NCI-H2081 (cell line): Measurements from ENCODE around the gene SNRNP70.

Source experiments
- DNase-seq, 2 experiments: peaks; one replicate each; lab custom pipeline; 2025; lab: John Stamatoyannopoulos, UW

SNRNP70 gene

GRCh38 chr19:49148044-49148682, 62.9 kb downstream of the SNRNP70 start:
- no peak for DNase-seq

DNA sequence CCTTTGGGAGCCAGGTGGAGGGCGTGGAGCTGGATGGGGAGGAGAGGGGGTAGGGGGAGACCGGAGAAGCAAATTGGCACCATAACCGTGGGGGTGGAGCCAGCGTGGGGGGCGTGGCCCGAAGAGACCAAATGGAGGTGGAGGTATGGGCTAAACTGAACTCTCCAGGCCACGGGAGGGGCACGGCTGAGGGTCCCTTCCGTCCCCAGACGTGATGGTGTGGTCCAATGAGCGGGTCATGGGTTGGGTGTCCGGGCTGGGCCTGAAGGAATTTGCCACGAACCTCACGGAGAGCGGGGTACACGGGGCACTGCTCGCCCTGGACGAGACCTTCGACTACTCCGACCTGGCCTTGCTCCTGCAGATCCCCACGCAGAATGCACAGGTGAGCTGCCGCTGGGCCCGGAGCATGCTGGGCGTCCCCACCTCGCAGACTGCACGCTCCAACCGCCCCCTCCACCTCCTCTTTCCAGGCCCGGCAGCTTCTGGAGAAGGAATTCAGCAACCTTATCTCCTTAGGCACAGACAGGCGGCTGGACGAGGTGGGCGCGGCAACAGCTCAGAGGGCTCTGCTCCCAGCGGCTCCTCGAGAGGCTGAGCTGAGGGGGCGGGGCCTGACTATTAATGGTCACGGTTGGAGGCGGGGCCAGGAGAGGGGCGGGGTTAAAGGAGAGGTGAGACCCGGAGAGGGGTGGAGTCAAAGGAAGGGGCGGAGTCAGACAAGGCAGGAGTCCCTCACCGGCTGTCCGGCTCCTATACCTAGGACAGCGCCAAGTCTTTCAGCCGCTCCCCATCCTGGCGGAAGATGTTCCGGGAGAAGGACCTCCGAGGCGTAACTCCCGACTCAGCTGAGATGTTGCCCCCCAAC, 63.8 kb downstream of the SNRNP70 start:
- DNase-seq: peak; percentile 73 to 92

DNA sequence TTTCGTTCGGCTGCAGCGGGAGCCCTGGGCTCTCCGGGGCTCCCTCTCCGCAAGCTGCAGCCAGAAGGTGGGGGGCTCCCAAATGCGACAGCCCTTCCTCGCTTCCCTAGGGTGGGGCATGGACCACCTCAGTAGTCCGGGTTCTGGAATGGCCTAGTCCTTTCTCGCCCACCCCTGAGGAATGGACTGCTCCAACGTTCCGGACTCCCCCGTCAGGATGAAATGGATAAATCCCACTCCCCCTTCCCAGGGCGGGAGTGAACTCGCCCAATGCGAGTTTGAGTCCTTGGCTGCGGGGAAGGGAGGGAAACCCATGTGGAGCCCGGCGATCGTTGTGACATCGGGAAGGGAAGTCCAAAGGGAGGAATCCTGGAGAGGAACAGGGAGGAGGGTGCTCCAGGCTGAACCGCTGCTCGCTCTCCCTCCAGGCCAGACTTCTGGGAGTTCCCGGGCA, 64.4 kb downstream of the SNRNP70 start:
- peak; percentile 73 to 84 for DNase-seq

- DNase-seq: peak; percentile 86 to 89
These were observed 65.1 kb downstream of the SNRNP70 start for GRCh38 chr19:49150106-49150943.

DNA sequence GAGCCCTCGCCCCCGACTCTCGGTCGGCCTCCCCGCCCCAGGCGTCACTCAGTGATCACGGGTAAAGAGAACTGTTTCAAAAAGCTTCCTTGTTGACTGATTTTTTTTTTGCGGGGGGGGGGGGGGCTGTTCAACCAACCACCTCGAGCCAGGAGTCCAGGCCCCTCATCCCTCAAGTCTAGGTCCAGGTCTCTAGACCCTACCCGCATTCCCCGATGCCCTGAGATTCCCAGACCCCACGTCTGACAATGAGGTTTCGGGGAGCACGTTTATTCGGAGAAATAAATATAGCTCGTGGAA, 65.6 kb downstream of the SNRNP70 start:
- no peak for DNase-seq

DNA sequence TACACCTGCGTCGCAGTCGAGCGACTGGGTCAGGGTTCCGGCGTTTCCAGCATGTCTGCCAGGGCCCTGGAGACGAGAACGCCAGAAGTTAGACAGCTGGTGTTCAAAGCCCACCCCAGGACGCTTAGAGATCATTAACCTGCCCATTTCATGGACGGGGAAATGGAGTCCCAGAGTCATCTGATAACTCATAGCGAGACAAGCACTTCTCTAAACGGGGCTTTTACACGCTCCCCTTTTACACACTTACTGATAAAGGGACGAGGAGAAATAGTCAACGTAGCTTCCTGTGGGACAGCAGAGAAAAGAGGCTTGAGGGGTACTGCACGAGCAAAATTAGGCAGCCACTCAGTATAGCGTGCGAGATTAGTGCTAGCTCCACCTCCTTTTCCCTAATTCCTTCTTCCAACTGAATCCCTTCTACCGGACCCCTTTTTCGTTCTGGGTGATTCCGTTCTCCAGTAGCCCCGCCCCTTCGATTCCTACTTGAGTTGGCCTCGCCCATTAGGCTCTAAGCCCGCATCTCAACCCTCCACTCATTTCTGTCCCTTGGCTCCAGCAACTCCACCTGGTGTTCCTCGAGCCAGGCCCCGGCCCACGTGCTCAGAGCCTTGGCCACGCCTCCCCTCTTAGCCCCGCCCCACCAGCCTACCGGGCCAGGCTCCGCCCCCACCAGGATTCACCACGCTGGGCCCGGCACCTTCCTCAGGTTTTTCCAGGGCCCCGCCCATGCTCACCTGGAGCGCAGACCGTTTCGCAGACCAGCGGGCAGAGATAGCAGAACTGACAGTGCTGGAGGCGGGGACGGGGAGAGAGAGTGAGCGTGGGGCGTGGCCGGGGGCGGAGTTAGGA, 66.2 kb downstream of the SNRNP70 start:
- peak; percentile 58 to 63 for DNase-seq

GRCh38 chr19:49152119-49152550, 66.9 kb downstream of the SNRNP70 start:
- DNase-seq: no peak

- no peak for DNase-seq
These were observed 68.0 kb downstream of the SNRNP70 start for GRCh38 chr19:49153167-49153809.

DNA sequence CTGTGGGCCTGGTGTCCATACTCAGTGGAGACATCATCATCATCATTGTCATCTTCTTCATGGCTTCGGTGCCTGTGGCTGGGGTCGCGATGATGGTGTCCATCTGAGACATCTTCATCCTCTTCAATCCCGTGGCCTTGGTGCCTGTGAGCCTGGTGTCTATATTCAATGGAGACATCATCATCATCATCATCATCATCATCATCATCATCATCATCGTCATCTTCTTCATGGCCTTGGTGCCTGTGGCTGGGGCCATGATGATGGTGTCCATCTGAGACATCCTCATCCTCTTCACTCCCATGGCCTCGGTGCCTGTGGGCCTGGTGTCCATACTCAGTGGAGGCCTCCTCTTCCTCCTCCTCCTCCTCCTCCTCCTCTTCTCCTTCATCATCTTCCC, 69.0 kb downstream of the SNRNP70 start:
- DNase-seq: no peak

- DNase-seq: no peak
These were observed 70.0 kb downstream of the SNRNP70 start, which contains the start of gene HRC for GRCh38 chr19:49155005-49155819. Gene HRC (minus strand): TSS chr19:49155396. CDS start chr19:49155237, 159 bp downstream.

DNA sequence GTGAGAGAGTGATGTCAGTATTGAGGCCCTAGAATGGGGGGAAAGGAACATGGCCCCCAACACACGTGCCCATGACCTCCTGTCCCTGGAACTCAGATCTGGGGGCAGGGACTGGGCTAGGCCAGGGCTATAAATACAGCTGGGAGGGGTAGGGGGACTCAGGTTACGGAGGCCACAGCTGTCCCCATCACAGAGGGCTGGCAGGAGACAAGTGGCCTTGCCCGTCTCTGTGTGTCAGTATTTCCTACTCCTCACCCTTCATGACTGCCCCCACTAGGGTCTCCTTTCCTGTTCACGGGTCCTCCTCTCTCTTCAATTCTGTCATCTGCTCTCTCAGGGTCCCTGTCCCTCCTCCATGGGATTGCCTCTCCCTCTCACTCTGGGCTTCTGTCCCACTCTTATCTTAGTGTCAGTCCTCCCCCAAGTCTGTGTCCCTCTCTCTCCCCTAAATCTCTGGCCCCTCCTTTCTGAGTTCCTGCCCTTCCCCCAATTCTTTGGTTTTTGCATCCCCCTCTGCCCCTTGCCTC, 70.6 kb downstream of the SNRNP70 start:
- DNase-seq: no peak

GRCh38 chr19:49157445-49158224, 72.4 kb downstream of the SNRNP70 start, which contains the start of gene TRPM4:
Gene TRPM4 (plus strand): TSS chr19:49157792. CDS start chr19:49157867, 75 bp downstream.
- DNase-seq: peak; percentile 73 to 76
